ENCODE measurements around the gene TSPAN15.

TSPAN15 gene

GRCh38 chr10:69405221-69405620 is 46.0 kb upstream of the TSPAN15 start:
- no peak for DNase-seq (ENCODE audit: low spot score)
- H3K27me3 ChIP-seq (ENCODE audit: insufficient read depth, poor library complexity, severe bottlenecking), result no peaks in the 10 kb centered on the region
- no peaks in the 10 kb centered on the region for H3K9me3 ChIP-seq (ENCODE audit: severe bottlenecking)
- H3K4me3 ChIP-seq (ENCODE audit: severe bottlenecking), result no peak overlapping the region
- H3K36me3 ChIP-seq (ENCODE audit: low read depth), result peaks cover 14% of the 10 kb centered on the region
- TF ChIP-seq CTCF (IDR thresholded peaks at IDR 0.05; ENCODE audit: poor library complexity, severe bottlenecking), result no peak
- peak overlapping the region; percentile 58 for H3K27ac ChIP-seq (ENCODE audit: poor library complexity, severe bottlenecking)
- peaks cover 18% of the 10 kb centered on the region for H3K4me1 ChIP-seq (ENCODE audit: insufficient read depth, poor library complexity, severe bottlenecking)
- no peak for ATAC-seq (ENCODE audit: low read depth)

- no peak for DNase-seq (ENCODE audit: low spot score)
- H3K27ac ChIP-seq (ENCODE audit: poor library complexity, severe bottlenecking), result peak overlapping the region; percentile 58
- H3K36me3 ChIP-seq (ENCODE audit: low read depth), result peaks cover 3% of the 10 kb centered on the region
- no peaks in the 10 kb centered on the region for H3K27me3 ChIP-seq (ENCODE audit: insufficient read depth, poor library complexity, severe bottlenecking)
- H3K4me1 ChIP-seq (ENCODE audit: insufficient read depth, poor library complexity, severe bottlenecking), result peaks cover 18% of the 10 kb centered on the region
- peak; percentile 51 for ATAC-seq (ENCODE audit: low read depth)
- no peak for TF ChIP-seq CTCF (IDR thresholded peaks at IDR 0.05; ENCODE audit: poor library complexity, severe bottlenecking)
- H3K4me3 ChIP-seq (ENCODE audit: severe bottlenecking), result no peak overlapping the region
- H3K9me3 ChIP-seq (ENCODE audit: severe bottlenecking), result no peaks in the 10 kb centered on the region
Observed at GRCh38 chr10:69406302-69406811, 44.9 kb upstream of the TSPAN15 start.

- Histone ChIP-seq H3K9me3 (ENCODE audit: severe bottlenecking) (no peaks in the 10 kb centered on the region), H3K4me3 (ENCODE audit: severe bottlenecking) (no peak overlapping the region), H3K27ac (ENCODE audit: poor library complexity, severe bottlenecking) (peak overlapping the region; percentile 58), H3K36me3 (ENCODE audit: low read depth) (no peaks in the 10 kb centered on the region; the same call in 1 of the 2 replicates), H3K27me3 (ENCODE audit: insufficient read depth, poor library complexity, severe bottlenecking) (no peaks in the 10 kb centered on the region), H3K4me1 (ENCODE audit: insufficient read depth, poor library complexity, severe bottlenecking) (peaks cover 18% of the 10 kb centered on the region)
- no peak for TF ChIP-seq CTCF (IDR thresholded peaks at IDR 0.05; ENCODE audit: poor library complexity, severe bottlenecking)
- DNase-seq (ENCODE audit: low spot score) (no peak), ATAC-seq (ENCODE audit: low read depth) (no peak)
Observed at GRCh38 chr10:69406816-69407580, 44.3 kb upstream of the TSPAN15 start.

GRCh38 chr10:69407621-69408301 is 43.5 kb upstream of the TSPAN15 start:
- Histone ChIP-seq H3K4me1 (ENCODE audit: insufficient read depth, poor library complexity, severe bottlenecking) (peaks cover 18% of the 10 kb centered on the region), H3K4me3 (ENCODE audit: severe bottlenecking) (no peak overlapping the region), H3K36me3 (ENCODE audit: low read depth) (no peaks in the 10 kb centered on the region; the same call in 1 of the 2 replicates), H3K9me3 (ENCODE audit: severe bottlenecking) (no peaks in the 10 kb centered on the region), H3K27ac (ENCODE audit: poor library complexity, severe bottlenecking) (no peak overlapping the region), H3K27me3 (ENCODE audit: insufficient read depth, poor library complexity, severe bottlenecking) (no peaks in the 10 kb centered on the region)
- DNase-seq (ENCODE audit: low spot score), result no peak
- ATAC-seq (ENCODE audit: low read depth), result no peak
- no peak for TF ChIP-seq CTCF (IDR thresholded peaks at IDR 0.05; ENCODE audit: poor library complexity, severe bottlenecking)
